Posterior vena cava (tissue), 2 donors: Measurements from ENCODE around the gene MRPL2. TPM values are rescaled to one million over a fixed set of nuclear protein-coding genes. Genes with fewer than 3 reads are reported as not detected.

Experiments
- DNase-seq: peaks from one replicate; pipeline ENCODE4 v3.0.0-alpha.2; 2020; ENCODE audit warnings: low spot score
- intact Hi-C, 2 donors: fragments of 100-400 bp; cut with DNase I; formaldehyde crosslinking; loops; one replicate each; pipeline versions ENCODE4 v1.14.1 to v1.14.2; 2022 to 2023
- total RNA-seq, 2 donors: library from RNA; stranded (reverse); fragmentation: NEBNext Ultra II Directional; extraction: Animal tissue kit (Norgen Biotek cat#: 25700); gene quantifications; one replicate each; pipeline ENCODE4 v1.2.1, GENCODE V29; 2021
- donor health status: DM: yes; HTN: yes; CAD: no.
- donor health status: DM: yes; HTN: yes; CAD: no.

MRPL2 gene
- total RNA-seq, 2 donors from 2014 or later: 30.7 to 34.4 TPM

- no peak for DNase-seq
- intact Hi-C loops: no loop called here
Observed at GRCh38 chr6:43033496-43034189, 25.6 kb downstream of the MRPL2 start.

GRCh38 chr6:43032326-43032725 is 26.9 kb downstream of the MRPL2 start:
- intact Hi-C loops: no loop called here
- DNase-seq: no peak

DNA sequence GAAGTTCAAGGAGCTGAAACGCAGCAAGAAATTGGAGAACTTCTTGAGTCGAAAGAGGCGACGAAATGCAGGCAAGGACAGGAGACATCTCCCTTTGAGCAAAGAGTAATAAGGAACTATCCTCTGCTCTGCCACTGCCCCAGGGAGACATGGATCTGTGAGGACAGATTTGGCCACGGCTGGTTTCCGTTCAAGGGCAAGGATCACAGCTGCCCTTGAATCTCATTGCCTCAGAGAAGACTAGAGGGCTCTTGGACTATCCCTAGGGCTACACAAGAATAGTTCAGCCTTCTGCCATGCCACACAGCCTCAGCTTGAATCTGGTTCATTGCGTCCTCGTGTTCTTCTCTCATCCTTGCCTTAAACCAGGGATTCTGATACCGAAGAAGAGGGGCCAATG is 30.1 kb downstream of the MRPL2 start:
- DNase-seq: no peak
- intact Hi-C loops: no loop called here

- intact Hi-C loops: no loop called here
- no peak for DNase-seq
Observed at GRCh38 chr6:43026365-43026764, 32.9 kb downstream of the MRPL2 start.

- intact Hi-C loops: no loop called here
- DNase-seq: no peak
Observed at GRCh38 chr6:43024436-43024835, 34.8 kb downstream of the MRPL2 start.

- DNase-seq: peak; percentile 95
- intact Hi-C loops: no loop called here
Observed at GRCh38 chr6:43021270-43022047, 37.8 kb downstream of the MRPL2 start, which contains the start of gene RRP36. Gene RRP36, plus strand, starts transcription at chr6:43021623. Its CDS starts 32 bp downstream, at chr6:43021655.

- DNase-seq: no peak
- intact Hi-C loops: no loop called here
Observed at GRCh38 chr6:43020847-43021246, 38.4 kb downstream of the MRPL2 start.

DNA sequence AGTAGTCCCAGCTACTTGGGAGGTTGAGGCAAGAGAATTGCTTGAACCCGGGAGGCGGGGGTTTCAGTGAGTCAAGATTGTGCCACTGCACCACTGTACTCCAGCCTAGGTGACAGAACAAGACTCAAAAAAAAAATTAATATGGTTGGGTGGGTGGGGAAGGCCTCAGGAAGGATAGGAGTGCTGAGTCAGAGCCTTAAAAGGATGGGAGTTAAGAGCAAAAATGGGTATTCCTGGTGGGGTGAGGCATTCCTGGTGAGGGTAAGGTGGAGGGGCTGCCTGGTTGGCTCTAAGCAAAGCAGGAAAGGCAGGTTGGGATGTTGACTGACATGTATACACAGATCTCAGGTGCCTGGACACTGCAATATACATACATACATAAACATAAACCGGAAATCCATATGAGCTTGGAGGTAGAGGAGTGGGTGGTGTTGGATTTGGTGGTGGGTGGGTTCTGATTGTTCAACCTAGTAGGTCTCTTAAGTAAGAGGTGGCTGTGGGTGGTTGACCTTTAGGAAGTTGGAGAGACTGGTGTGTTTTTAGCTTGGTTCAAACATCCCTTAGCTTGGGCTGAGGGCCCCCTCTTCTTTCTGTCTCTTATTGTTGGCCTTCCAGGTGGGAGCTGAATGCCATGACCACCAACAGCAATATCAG is 39.1 kb downstream of the MRPL2 start:
- DNase-seq: no peak

DNA sequence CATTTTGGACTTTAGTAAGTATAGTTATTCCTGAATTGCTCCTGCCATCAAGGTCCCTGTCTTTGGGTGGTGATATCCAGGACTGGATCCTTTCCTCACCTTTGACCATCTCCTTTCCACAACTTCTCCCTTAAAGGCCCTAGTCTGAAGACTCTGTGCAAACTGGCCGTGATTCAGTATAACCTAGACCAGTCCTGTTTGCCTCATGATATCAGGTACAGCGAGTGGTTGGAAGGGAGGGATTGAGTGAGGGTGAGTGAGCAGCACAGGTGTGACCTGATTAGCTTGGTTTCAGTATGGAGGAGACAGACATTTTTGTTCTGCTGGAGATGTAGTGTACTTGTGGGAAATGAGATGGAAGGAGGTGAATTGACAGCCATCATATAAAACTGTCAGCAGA is 40.1 kb downstream of the MRPL2 start:
- intact Hi-C loops: no loop called here
- DNase-seq: no peak

More for the DNA sequence above, 39.1 kb downstream of the MRPL2 start:
- intact Hi-C loops: no loop called here

GRCh38 chr6:43016943-43017334 is 42.3 kb downstream of the MRPL2 start:
- DNase-seq: no peak
- intact Hi-C loops: no loop called here

DNA sequence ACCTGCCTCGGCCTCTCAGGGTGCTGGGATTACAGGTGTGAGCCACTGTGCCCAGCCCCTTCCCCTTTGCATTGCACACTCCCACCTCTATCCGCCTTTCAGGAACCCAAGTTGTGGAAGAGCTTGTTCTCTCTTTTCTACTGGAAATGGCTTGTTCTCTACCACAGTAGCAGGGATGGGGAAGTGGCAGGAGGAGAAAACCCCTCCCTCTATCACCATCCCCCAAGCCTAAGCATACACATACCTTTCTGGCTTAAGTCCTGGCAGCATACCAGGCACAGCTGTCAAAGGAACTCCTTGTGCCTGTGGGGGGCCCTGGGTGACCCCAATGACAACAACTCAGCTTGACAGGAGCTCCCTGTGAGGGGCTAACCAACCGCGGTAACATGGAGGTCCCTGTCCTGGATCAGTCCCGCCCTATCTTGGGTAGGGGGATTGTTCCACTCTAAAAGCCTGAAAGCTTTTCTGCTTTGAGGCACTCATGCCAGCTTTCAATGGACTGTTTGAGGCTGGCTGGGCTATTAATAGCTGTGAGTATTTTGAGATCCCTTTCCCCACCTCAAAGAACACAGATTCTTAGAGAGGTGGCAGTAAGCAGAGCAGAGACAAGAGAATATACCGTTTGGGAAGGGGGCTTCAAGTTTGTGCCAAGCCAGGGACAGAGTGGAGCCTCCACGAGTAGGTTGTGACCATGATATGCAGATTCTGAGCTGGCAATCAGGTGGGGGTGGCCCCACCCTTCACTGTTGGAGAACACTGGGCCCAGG is 42.9 kb downstream of the MRPL2 start:
- intact Hi-C loops: no loop called here
- DNase-seq: no peak

DNA sequence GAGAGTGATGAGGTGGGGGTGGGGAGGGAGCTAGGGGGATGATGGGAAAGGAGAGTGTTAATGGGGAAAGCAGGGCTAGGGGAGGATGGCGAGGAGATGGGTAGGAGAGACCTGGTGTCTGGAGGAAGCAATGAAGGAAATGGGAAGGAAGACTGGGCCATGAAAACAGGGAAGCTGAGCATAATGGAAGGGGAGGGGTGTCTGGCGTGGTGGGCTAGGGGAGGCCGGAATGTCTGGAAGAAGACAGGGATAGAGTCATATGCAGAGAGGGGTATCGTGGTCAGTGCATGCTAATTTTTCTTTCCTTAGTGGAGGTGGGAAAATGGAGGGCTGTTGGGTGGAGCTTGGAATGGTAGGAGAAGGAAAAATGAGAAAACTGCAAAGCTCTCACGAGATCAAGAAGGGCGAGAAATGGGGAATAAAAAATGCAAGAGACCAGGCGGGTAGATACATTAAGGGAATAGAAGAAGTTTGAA is 44.8 kb downstream of the MRPL2 start:
- intact Hi-C loops: no loop called here
- no peak for DNase-seq

GRCh38 chr6:43013843-43014433 is 45.3 kb downstream of the MRPL2 start, which contains the start of the genes KLHDC3 and MEA1:
Gene KLHDC3, plus strand, starts transcription at chr6:43014249. Its CDS starts 2,944 bp downstream, at chr6:43017193.
Gene MEA1, minus strand, starts transcription at chr6:43013946. Its CDS starts 133 bp downstream, at chr6:43013813.
- peak; percentile 99 for DNase-seq
- intact Hi-C loops: no loop called here

DNA sequence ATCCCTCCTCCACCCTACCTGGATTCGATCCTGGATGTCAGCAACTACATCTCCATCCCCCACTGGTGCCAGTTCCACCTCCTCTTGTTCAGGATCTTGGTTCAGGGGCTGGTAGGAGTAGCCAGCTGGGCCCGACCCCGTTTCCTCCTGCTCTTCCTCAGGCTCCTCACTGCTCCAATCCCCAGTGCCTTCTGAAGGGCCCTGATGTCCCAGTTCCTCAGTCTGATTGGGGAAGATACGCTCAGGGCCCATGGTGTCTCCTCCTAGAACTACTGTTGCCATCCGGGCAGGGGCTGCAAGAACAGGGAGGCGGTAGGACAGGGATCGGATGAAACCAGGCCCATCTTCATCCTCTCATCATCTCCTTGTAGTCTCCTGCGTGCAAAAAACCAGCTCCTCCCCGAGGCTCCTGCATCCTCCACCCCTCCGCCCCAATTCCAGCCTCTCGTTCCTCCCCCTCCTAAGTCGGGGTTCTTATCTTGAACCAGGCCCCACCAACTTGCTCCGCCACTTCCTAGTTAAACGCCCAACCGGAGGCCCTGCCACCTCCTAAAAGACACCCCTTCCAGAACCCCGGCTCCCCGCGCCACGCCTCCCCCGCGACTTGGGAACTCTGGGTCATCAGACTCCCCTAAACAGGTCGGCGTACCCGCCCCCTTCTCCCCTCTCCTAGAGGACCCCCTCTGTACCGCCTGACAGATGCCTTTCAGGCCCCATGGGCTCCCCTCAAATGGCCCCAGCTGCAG is 46.0 kb downstream of the MRPL2 start:
- DNase-seq: no peak
- intact Hi-C loops: no loop called here

GRCh38 chr6:43012364-43012763 is 46.9 kb downstream of the MRPL2 start:
- DNase-seq: no peak
- intact Hi-C loops: no loop called here

DNA sequence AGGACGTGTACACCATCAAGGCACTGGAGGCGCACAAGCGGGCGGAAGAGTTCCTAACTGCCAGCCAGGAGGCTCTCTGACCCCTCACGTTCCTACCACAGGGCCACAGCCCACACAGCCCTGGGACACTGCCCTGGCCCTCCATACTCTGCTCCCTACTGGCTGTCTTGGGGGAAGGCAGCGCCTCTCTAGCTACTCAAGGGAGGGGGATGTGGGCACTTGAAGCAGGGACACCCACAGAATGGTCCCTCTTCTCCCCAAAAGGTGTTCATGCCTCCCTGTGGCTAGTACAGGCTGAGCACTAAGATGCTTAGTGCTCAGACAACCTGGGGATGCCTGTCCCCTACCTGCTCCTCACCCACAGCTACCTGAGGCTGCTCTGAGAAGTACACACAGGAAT is 48.0 kb downstream of the MRPL2 start:
- intact Hi-C loops: no loop called here
- DNase-seq: no peak

GRCh38 chr6:43009124-43009523 is 50.1 kb downstream of the MRPL2 start:
- intact Hi-C loops: loop anchor here in 1 of 2 donors (10.0 kb wide), 1 partner anchor 116 kb away; no protein-coding TSS in a partner anchor

GRCh38 chr6:43007126-43007525 is 52.1 kb downstream of the MRPL2 start:
- DNase-seq: no peak
- intact Hi-C loops: loop anchor here in 1 of 2 donors (10.0 kb wide), 1 partner anchor 118 kb away; no protein-coding TSS in a partner anchor

More at GRCh38 chr6:43009124-43009523, 50.1 kb downstream of the MRPL2 start:
- no peak for DNase-seq
